Measurements from ENCODE around the gene SPPL2B.

The SPPL2B gene

DNA sequence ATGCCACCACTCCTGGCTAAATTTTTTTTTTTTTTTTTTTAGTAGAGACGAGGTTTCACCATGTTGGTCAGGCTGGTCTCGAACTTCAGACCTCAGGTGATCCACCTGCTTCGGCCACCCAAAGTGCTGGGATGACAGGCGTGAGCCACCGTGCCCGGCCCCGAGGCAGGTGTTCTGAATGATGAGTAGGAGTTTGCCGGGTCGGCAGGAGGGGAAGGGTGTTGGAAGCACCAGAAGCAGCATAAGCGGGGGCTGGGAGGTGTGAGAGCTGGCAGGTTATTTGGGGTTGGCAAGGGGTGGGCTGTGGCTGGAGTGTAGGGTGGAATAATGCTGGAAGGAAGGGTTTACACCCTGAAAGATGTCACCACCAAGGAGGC lies 1.8 kb downstream of the SPPL2B start:
- no peak for DNase-seq (ENCODE audit: extremely low read depth, low read depth)
- H3K4me3 ChIP-seq (replicated peaks; ENCODE audit: low read depth, low read length), result no peak overlapping the region; the same call in 1 of the 2 replicates
- TF ChIP-seq, protein P1, sequence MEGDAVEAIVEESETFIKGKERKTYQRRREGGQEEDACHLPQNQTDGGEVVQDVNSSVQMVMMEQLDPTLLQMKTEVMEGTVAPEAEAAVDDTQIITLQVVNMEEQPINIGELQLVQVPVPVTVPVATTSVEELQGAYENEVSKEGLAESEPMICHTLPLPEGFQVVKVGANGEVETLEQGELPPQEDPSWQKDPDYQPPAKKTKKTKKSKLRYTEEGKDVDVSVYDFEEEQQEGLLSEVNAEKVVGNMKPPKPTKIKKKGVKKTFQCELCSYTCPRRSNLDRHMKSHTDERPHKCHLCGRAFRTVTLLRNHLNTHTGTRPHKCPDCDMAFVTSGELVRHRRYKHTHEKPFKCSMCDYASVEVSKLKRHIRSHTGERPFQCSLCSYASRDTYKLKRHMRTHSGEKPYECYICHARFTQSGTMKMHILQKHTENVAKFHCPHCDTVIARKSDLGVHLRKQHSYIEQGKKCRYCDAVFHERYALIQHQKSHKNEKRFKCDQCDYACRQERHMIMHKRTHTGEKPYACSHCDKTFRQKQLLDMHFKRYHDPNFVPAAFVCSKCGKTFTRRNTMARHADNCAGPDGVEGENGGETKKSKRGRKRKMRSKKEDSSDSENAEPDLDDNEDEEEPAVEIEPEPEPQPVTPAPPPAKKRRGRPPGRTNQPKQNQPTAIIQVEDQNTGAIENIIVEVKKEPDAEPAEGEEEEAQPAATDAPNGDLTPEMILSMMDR (IDR thresholded peaks at IDR 0.05; ENCODE audit: low read depth, low read length, missing control alignments), result no peak

DNA sequence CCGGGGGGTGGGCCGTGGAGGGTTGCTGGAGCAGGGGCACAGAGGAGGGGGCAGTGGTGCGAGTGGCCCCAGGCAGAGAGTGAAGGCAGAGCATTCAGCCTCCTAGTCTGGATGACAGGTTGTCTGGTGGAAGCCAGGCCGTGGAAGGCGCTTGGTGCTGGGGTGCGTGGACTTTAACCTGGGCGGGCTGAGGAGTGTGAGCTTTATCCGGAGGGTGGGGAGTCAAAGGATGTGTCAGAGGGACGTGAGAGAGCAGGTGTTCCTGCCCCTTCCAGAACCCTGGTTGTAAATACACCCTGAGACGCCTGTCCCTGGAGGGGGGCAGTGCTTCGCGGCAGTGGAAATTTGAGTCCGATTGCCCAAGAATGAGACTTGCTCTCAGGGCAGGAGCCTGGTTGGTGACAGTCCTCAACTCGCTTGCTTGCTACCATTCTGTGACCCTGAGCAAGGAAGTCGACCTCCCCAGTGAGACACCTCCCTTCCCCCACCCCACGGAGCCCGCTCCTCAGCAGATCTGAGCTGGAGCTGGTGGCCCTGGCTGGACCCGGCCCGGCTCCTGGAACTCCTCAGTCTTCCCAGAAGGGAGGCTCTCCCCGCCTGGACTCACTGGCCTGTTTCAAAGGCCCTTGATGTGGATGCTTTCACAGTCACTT lies 2.3 kb downstream of the SPPL2B start:
- TF ChIP-seq, protein P1 (IDR thresholded peaks at IDR 0.05; ENCODE audit: low read depth, low read length, missing control alignments), result no peak
- no peak overlapping the region for H3K4me3 ChIP-seq (replicated peaks; ENCODE audit: low read depth, low read length)
- no peak for DNase-seq (ENCODE audit: extremely low read depth, low read depth)

DNA sequence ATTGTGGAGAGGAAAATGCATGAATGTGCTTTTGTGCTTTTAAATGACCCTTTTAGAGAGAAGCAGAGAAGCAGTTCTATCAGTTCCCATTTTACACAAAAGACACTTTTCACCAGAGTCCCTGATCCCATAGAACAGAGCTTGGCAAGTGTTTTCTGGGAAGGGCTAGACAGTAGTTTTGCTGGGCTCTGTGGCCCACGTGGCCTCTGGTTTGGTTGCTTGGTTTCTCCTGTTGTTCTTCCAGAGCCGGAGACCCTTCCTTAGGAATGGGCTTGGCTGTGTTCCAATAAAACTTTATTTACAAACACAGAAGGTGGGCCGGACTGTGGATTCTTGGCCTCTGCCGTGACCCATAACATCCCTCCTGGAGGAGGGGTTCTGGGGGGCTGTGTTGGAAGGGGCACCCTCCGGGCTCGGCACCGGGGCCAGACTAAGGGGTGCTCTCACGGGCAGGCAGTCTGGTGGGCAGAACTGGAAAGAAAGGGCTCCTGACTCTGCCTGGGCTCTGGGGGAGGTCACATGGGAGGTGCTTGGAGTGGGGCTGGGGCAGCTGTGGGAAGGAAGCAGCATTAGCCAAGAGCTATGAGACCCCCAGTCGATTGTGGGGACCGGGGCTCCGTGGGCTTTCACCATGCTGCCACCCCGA lies 3.2 kb downstream of the SPPL2B start:
- no peak overlapping the region for H3K4me3 ChIP-seq (replicated peaks; ENCODE audit: low read depth, low read length)
- DNase-seq (ENCODE audit: extremely low read depth, low read depth), result no peak
- TF ChIP-seq, protein P1 (IDR thresholded peaks at IDR 0.05; ENCODE audit: low read depth, low read length, missing control alignments), result no peak

DNA sequence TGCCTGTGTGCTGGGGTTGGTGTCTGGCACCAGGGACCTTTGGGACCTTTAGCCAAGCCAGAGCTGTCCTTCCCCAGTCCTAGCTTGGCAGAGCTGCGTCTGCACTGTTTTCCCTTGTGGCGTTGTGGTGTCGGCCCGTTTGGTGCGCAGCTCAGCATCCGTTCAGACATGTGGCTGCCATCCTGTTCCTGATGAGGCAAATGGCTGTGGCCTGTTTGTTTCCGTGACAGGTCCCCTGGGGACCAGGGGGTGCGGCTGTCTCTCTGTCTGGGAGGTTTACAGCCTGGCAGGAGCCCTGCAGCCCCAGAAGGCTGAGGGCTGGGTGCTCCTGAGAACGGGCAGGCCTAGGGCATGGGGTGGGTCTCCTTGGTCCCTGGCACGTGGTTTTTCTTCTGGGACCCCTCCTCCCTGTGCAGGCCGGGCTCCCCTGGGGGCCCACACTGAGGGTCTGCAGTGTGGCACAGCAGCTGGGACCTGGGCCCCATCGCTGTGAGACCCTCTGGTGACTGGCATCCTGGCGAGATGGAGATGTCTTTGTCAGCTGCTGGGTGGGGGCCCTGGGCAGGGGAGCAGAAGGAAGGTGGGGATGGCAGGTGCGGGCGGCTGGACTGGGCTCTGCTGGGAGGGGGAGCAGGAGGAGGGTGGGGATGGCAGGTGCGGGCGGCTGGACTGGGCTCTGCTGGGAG lies 4.0 kb downstream of the SPPL2B start:
- no peak overlapping the region for H3K4me3 ChIP-seq (replicated peaks; ENCODE audit: low read depth, low read length)
- DNase-seq (ENCODE audit: extremely low read depth, low read depth), result no peak

DNA sequence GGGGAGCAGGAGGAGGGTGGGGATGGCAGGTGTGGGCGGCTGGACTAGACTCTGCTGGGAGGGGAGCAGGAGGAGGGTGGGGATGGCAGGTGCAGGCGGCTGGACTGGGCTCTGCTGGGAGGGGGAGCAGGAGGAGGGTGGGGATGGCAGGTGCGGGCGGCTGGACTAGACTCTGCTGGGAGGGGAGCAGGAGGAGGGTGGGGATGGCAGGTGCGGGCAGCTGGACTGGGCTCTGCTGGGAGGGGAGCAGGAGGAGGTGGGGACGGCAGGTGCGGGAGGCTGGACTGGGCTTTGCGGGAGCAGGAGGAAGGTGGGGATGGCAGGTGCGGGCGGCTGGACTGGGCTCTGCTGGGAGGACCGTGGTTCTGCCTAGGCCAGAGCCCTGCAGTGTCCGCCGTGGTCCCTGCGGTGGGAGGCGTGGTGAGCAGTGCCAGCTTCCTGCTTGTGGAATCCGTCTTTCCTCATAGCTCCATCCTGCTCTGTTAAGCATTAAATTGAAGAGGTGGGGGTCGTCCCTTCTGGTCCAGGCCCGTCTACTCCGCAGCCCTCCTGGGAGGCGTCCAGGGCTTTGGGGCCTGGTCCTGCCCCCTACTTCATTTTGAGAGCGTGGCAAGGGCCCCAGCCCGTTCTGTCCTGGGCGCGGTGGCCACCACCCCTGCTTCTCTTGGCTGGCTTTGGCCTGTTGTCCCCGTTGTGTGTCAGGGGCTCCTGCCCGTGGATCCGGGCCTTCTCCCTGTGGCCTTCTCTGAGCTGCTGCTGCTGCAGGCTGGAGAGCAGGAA lies 4.7 kb downstream of the SPPL2B start:
- DNase-seq (ENCODE audit: extremely low read depth, low read depth), result no peak
- H3K4me3 ChIP-seq (replicated peaks; ENCODE audit: low read depth, low read length), result no peak overlapping the region
- TF ChIP-seq, protein P1 (IDR thresholded peaks at IDR 0.05; ENCODE audit: low read depth, low read length, missing control alignments), result no peak

More for the DNA sequence above, 4.0 kb downstream of the SPPL2B start:
- TF ChIP-seq, protein P1 (IDR thresholded peaks at IDR 0.05; ENCODE audit: low read depth, low read length, missing control alignments), result no peak

DNA sequence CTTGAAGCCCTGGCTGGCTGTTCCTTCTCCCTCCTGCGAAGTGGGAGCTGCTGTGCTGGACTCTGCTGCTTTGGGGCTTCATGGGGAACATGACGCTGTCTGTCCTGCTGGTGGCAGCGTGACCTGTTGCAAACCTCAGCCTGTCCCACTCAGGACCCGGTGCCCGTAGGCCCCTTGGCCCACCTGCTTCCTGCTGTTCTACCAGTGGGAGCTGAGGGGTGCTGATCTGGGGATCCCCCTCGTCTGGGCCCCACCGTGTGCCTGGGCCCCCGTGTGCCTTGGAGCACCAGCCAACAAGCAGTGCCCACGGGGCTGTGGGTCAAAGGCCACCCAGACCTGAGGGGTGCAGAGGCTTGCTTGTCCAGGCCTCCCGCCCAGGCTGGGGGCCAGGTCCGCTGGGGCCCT lies 5.3 kb downstream of the SPPL2B start:
- no peak for DNase-seq (ENCODE audit: extremely low read depth, low read depth)
- no peak overlapping the region for H3K4me3 ChIP-seq (replicated peaks; ENCODE audit: low read depth, low read length)
- TF ChIP-seq, protein P1 (IDR thresholded peaks at IDR 0.05; ENCODE audit: low read depth, low read length, missing control alignments), result no peak

Measured in HFF-Myc (cell line).